Astrocyte of the hippocampus (primary cell): ENCODE measurements around the gene GLB1L3.
"Not testable (repeated sequence)": the region's sequence is repeated elsewhere in the genome, so short reads cannot be mapped to it uniquely, and the experiment has no call there.

ENCODE experiments used
- DNase-seq: peaks from one replicate; pipeline ENCODE4 v3.0.0; 2011; ENCODE audit warnings: low read depth, low spot score

GLB1L3 gene

DNA sequence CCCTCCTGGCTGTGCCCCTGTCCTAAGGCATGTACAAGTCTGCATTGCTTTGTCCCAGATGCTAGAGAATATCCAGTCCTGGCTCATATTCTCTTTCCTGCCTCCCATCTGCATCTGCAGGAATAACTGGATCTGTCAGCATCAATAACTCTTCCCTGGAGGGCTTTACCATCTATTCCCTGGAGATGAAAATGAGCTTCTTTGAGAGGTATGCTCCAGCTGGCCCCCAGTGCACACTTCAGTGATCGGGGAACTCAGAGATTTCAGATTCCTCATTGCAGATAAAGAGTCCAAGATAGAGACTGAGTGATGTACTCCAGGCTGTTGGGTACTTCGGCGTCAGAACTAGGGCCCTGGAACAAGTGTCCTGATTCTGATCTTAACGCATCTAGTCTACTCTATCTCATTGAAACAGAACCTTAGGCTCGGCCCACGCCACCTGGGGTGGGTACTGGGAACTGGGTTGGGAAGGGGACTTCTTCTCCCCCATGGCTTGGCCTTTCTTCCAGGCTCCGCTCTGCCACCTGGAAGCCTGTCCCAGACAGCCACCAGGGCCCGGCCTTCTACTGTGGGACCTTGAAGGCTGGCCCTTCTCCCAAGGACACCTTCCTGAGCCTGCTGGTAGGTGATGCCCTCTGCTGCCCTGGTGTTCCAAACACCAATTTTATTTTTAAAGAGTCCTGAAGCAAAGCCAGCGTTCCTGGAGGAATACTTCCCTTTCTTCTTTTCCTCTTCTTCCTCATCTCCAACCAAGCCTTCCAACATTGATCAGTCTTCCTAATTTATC is 37.8 kb downstream of the GLB1L3 start:
- DNase-seq = no peak

DNA sequence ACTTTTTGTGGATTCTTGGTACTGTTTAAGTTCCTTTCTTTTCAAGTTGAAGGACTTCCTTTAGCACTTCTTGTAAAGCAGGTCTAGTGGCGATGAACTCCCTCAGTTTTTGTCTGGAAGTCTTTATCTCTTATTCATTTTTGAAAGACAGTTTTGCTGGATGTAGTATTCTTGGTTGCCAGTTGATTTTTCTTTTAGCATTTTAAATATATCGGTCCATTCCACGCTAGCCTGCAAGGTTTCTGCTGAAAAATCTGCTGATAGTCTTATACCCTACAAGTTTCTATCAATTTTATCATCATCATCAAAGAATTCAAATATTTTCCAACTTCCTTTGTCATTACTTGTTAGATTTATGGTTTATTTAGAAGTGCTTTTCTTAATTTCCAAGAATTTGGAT is 40.9 kb downstream of the GLB1L3 start:
- no peak for DNase-seq

DNA sequence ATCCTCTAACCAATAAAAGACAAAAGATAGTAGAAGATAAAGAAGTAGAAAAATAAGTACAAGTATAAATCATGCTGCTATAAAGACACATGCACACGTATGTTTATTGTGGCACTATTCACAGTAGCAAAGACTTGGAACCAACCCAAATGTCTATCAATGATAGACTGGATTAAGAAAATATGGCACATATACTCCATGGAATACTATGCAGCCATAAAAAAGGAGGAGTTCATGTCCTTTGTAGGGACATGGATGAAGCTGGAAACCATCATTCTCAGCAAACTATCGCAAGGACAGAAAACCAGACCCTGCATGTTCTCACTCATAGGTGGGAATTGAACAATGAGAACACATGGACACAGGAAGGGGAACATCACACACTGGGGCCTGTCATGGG is 45.2 kb downstream of the GLB1L3 start:
- not testable (repeated sequence) for DNase-seq

DNA sequence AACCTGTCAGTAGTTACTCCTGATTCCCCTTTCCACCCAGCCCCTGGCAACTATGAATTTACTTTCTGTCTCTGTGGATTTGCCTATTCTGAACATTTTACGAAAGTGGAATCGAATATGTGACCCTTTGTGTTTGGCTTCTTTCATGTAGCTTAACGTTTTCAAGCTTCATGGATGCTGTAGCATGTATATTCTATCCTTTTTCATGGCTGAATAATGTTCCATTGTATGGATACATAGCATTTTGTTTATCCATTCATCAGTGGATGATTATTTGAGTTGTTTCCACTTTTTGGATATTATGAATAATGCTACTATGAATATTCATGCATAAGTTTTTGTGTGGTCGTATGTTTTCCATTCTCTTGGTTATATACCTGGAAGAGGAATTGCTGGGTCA is 46.4 kb downstream of the GLB1L3 start:
- DNase-seq = no peak

DNA sequence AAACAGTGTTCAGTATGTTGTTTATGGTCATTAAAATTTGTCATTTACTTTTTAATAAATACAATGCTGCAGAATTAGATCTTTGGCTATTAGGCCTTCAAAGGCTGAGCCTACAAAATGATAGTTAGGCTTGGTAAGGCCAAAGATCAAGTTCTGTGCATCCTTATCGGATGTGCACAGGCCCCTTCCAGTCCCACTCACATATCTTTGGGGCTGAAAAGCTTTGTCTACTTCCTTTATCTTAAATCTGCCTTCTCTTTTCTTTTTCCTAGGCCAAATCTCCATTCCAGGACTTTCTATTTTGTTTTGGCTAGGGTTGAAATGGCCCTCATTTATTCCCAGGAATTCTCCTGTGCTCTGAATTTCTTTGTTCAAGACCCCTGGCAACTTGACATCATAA is 52.3 kb downstream of the GLB1L3 start:
- no peak for DNase-seq

DNA sequence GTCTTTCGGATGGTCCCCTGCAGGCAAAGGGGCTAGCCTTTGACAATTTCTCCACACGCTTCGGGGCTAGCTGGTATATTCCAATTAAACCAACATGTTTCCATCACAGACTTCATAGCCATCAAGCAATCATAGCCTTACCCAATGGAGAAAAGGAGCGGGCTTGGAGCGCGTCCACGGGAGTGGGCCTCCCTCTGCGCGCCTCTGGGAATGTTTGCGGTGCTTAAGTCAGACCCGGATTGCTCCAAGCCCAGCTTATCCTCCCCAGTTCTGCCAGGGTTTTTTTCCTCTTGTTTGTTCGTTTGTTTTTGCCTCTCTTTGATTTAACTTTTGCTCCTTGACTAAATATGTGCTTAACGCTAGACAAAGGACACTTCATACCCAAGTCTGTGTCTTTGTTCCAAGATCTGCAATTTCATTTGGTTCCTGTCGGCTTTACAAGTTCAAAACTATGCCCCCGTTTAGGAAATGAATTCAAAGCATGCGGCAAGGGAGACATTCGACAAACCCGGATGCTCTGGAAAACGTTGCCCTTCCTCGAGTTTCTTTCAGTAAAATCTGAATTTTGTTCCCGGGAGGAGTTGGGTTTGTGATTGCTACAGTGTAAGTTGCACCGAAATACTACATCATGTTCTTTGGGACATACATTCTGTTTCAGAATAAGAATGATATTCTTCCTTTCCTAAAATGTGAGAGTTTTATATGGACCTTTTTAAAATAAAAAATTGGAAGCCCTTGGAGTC is 54.6 kb downstream of the GLB1L3 start:
- no peak for DNase-seq

DNA sequence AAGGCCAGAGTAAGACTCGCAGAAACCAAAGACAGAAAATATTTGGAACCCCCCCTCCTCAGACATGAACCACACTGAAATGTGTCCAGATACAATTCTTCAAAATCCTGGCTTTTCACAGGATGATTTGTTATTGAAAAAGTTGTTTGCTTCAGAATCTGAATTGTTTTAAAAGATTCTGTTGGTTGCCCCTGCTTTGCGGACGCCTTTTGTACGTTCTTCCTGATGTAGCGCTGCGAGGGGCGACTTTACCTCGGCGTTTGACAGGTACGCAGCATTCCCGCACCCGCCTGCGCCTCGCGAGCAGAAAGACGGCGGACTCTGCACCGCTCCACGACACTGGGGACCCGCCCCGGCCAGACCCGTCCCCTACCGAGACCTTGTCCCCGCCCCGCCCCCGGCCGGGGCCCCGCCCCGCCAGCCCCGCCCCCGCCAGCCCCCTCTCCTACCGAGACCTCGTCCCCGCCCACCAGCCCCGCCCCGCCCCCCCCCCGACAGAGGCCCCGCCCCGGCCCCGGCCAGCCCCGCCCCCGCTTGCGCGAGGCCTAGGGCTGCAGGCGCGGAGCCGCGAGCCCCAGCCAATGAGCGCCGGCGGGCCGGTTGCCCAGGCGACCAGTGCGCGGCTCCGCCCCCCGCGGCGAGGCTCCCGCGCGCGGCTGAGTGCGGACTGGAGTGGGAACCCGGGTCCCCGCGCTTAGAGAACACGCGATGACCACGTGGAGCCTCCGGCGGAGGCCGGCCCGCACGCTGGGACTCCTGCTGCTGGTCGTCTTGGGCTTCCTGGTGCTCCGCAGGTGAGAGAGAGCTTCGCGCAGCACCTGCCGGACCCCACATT is 55.4 kb downstream of the GLB1L3 start, which contains the start of gene GLB1L2:
TSS of gene GLB1L2 (plus strand) at position 635 of the 835 bp plus-strand sequence. CDS start at position 709, 74 bp downstream.
- peak; percentile 75 for DNase-seq

DNA sequence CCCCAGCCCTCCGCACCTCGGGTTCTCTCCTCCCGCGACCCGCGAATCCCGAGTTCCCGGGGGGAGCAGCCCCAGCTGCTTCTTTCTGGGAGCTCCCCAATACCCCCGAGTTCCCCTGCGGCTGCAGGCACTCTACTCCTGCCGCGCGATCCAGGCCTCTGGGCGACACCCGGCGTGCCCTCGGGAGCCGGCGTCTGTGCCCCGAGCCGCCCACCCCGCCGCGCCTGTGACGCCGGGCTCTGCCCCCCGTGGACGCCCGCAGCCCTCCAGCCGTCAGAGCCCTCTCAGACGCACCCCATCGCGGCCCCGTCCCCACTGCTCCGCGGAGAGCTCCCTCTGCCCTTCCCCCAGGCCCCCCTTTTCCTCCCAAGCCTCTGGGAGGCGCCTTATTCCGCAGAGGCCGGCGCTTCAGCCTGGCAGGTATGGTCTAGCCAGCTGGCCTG is 56.0 kb downstream of the GLB1L3 start:
- DNase-seq = no peak

DNA sequence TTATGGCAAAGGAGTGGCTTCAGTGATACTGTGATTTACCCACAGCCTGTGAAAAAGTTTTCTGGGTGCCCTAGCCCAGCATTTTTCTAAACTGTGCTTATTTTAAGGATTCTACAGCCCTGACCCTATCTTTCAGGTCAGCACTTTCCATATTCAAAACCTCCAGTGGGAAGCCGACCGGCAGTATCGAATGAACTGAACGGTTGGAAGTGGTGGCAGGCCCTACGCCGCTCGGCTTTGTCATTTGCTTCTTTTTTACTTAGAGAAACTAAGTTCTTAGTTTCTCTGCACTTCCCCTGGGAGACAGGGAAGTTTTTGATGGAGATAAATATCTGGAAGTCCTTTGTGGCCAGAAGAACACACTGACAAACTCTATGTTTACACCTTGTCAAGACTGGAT is 56.6 kb downstream of the GLB1L3 start:
- DNase-seq = no peak

DNA sequence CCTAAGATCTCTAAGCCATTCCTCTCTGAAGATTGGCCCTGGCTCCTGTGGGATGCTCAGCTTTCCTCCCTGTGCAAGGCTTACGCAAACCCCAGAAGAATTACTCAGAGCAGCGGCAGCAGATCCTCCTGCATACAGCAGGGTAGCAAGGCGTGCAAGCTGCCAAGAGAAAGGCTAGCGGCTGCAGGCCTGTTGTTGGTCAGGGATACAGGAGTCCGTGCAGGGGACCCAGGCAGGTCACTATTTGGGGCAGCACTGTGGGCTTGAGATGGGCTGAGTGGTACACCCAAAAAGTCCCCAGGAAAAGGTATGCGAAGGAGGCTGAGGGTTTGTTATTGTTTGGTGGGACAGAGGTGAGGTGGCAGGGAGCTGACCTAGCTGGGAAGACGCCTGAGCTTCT is 57.1 kb downstream of the GLB1L3 start:
- DNase-seq = no peak

DNA sequence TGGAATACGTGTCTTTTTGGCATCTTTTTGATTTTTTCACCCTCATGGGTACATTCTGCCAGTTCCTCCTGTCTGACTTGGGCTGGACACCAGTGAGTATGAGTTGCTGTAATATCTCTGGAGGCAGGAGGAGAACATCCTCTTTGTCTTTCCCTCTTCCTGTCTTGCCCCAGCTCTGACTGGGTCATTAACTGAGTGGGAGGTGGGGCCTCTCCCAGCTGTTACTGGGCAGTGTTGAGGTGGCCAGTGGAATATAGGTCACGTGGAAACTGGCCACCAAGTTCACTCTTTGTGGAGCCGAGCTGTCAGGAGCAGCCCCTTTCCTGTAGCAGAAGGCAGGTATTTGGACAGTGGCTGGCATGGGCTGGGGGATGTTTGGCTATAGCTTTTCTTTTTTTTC is 57.8 kb downstream of the GLB1L3 start:
- no peak for DNase-seq

DNA sequence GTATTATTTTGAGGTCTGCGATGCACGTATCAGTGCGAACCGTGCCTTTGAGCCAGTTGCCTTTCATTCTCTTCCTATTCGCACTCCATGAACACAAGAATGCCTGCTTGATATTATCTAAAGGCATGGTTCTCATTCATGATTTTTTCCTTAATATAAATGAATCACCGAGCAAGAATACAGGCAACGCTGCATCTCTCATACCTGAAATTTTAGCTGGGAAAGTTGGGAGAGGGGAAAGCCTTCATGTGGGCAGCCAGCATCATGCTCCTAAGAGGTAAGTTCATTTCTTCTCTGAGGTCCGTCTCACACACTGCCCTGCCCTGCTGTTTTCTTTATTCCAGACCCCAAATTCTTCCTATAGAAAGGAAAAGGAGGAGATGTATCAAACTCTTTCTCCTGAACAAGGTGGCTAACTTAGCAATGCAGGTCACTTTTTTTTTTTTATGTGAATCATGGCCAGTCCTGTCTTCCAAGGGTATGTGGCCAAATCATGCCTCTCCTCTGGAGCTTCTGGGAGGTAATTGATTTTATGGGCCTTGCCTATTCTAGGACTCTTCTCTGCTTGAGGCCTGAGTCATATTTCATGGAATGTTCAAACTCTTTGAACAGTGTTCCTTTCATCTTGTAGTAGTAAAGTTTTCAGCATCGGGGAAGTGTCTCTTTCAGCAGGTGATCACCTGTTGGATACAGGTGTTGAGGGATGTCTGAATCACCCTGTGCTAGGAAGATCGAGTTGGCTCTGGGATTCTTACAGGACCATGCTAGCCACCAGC is 58.8 kb downstream of the GLB1L3 start:
- DNase-seq = no peak

DNA sequence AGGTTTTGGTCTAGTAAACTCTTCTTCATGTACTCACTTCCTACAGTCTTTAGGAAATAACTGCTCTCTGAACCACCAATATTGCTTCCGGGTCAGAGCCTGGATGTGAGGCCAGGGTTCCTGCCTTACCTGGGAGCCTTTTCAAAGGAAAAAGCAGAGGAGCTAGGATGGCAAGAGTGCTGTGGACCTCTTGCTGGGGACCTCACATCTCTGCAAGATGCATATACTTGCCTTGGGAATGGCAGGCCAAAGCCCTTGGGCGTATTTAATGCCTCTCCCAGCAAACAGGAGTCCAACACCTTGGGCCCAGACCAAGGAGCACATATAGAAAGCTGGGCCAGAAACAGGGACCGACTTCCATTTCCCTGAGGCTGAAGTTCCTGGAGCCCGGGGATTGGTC is 60.9 kb downstream of the GLB1L3 start:
- DNase-seq = no peak

DNA sequence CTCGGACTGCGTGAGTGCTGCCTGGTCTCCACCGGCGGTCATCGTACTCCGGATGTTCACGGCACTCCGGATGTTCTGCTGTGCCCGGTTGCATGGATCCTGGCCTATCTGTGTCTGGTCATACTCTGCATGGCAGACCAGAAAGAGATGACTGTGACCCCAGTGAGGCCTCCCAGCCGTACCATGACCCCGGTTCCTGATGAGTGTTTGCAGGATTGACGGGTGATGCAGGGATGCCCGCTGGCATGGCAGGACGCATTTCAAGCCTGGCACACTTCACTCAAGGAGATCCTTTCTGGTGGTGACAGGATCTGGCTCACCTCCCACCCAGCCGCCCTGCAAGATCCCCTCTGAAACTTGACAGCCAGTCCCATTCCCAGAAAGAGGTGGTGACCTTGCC is 61.9 kb downstream of the GLB1L3 start:
- DNase-seq = no peak

DNA sequence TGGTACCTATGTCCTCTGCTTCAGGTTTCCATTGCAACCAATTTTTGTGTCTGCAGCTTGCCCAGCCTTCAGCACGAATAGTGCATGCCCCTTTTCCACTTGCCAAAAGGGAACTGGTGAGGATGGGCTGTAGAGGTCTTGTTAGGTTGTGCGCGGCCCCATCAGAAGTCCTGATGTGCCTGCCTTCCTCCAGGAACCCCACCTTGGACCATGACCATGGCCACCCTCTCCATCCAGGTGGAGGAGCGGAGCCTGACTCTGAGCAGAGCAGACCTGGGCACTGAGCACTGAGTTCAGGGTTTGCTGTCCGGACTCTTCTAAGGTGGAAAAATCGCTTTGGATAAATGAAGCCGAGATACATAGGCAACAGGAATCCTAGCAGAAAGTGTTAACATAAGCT is 62.5 kb downstream of the GLB1L3 start:
- DNase-seq = no peak

DNA sequence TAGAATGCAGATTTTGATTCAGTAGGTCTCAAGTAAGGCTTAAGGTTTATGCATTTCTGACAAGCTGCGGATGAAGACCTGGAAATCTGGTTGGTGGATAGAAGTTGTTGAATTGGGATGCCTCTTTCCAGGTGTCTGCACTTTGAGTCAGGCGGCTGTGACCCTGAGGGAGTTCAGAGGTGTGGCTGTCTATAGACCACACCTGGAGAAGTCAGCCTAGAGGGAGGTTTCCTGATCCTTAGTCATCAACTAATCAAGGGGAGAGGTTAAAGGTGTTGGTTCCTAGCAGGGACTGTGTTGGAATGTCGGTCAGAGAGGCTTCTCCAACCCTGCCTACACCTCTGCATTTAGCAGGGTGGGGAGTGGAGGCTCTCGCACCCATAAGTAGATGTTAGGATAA is 63.6 kb downstream of the GLB1L3 start:
- no peak for DNase-seq

DNA sequence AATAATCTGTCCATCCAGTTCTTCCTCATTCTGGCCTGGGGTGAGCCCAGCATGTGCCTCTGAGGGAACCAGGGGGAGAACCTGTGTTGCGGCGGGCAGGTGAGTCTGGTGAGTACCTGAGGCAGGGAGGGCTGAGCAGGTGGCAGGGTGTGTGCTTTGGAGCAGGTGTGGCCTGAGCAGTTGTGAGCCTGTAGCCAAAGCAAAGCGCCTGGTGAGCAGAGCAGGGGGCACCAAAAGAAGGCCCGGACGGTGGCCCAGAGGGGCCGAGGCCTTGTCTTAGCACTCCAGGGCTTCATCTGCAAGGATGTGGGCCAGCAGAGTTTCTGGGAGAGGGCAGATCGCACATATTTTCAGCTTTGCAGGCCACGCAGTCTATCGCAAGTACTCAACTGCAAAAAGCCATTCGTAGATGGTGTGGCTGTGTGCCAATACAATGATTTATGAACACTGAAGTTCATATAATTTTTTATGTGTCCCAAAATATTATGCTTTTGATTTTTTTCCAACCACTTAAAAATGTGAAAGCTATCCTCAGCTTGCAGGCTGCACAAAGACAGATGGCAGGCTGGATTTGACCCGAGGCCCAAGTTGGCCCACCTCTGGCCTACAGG is 64.3 kb downstream of the GLB1L3 start:
- no peak for DNase-seq

DNA sequence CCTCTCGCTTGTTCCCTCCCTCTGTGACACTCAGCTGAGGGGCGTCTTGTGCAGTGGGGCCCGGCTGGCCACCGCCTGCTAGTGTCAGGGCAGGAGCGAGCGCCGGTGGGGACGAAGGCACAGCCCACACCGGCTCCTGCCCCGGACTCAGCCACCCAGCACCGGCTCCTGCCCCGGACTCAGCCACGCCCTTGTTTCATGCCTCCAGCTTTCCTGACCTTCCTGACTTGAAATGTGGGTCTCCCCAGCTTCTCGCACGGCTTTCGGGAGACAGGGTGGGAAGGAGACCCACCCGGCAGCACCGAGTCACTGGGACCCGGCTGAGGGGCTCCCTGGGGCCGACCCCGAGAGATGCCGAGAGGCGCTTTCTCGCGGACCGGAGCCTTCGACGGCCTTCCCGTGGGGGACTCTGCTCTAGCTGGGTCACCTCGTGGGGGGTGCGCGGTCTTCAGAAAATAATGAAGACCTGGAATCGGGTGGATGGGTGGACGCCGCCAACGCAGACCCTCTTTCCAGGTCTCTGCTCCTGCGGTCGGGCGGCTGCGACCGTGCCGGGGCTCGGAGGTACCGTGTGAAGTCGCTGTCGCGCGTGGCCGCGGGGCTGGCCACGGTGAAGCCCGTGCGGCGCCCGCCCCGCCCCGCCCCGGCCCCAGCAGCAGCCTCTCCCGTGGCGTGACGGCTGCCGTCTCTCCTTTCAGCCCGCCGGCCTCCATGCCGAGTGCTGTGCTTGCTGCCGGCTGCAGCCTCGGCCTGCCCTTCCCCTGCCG is 65.8 kb downstream of the GLB1L3 start:
- DNase-seq = no peak

DNA sequence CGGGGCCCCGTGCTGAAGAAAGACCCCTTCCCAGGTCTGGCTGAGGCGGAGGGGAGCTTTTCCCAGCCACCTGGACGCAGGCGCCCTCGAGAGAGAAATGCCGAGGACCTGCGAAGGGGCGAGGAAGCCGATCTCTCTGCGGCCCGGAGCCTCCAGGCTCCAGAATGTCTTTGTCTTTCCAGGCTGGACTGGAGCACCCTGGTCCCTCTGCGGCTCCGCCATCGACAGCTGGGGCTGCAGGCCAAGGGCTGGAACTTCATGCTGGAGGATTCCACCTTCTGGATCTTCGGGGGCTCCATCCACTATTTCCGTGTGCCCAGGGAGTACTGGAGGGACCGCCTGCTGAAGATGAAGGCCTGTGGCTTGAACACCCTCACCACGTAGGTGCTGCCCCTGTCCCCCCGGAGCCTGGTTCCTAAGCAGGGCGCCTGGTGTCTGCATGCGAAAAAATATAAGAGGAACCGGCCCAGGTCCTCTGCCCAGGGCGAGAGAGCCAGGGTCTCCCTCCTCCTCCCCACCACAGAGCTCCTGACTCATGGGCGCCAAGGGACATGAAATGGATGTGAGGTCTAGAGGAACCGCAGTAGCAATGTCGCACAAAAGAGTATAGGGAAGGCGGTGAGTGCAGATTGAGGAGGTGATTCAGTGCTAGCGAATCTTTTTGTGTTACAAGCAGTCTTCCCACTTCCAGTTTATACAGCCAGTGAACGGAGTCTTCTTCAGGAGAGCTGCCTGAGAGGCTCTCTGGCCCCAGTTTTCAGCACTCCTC is 66.6 kb downstream of the GLB1L3 start:
- DNase-seq = no peak
